SK-N-SH treated with all-trans-retinoic acid at 6 μM for 48 hours (cell line): ENCODE data around the gene FXYD6.

Experiments
- ATAC-seq: fragments of 200-7000 bp; cut with Tn5 transposase; 3 replicates; pipeline ENCODE4 v1.9.1; 2020; ENCODE audit warnings: mild to moderate bottlenecking, moderate library complexity
- BACH2 ChIP-seq: fragments of 250-450 bp; sonication (Bioruptor Pico); IDR thresholded peaks from 2 replicates; pipeline ENCODE4 v1.9.0; 2021; ENCODE audit warnings: mild to moderate bottlenecking, borderline replicate concordance
- ESRRG ChIP-seq: fragments of 250-450 bp; sonication (Bioruptor Pico); IDR thresholded peaks from 2 replicates; pipeline ENCODE4 v1.6.1; 2021; ENCODE audit warnings: mild to moderate bottlenecking
- ISL1 ChIP-seq: fragments of 250-450 bp; sonication (Bioruptor Pico); IDR thresholded peaks from 2 replicates; pipeline ENCODE4 v2.1.2; 2022; ENCODE audit warnings: mild to moderate bottlenecking, moderate library complexity
- PPARA ChIP-seq: fragments of 250-450 bp; sonication (Bioruptor Pico); IDR thresholded peaks from 2 replicates; pipeline ENCODE4 v1.5.0; 2020; ENCODE audit warnings: mild to moderate bottlenecking, borderline replicate concordance
- RARB ChIP-seq: fragments of 250-450 bp; sonication (Bioruptor Pico); IDR thresholded peaks from 2 replicates; pipeline ENCODE4 v1.8.0; 2021; ENCODE audit warnings: mild to moderate bottlenecking, moderate library complexity
- SNAI2 ChIP-seq: fragments of 250-450 bp; sonication (Bioruptor Pico); IDR thresholded peaks from 2 replicates; pipeline ENCODE4 v1.5.0; 2020; ENCODE audit warnings: mild to moderate bottlenecking, moderate library complexity
- TCF4 ChIP-seq: fragments of 250-450 bp; sonication (Bioruptor Pico); IDR thresholded peaks from 2 replicates; pipeline ENCODE4 v1.8.0; 2021; ENCODE audit warnings: mild to moderate bottlenecking, moderate library complexity, borderline replicate concordance
- ZC3H10 ChIP-seq: fragments of 250-450 bp; sonication (Bioruptor Pico); IDR thresholded peaks from 2 replicates; pipeline ENCODE4 v1.5.1; 2021; ENCODE audit warnings: mild to moderate bottlenecking, moderate library complexity
- ZFP3 ChIP-seq: fragments of 250-450 bp; sonication (Bioruptor Pico); IDR thresholded peaks from 2 replicates; pipeline ENCODE4 v1.5.0; 2020; ENCODE audit warnings: mild to moderate bottlenecking, moderate library complexity
- ZFP30 ChIP-seq: fragments of 450-650 bp; formaldehyde crosslinking; IDR thresholded peaks from 2 replicates; pipeline ENCODE4 v1.5.0; 2022; ENCODE audit warnings: mild to moderate bottlenecking, moderate library complexity
- ZNF8 ChIP-seq: fragments of 450-650 bp; formaldehyde crosslinking; IDR thresholded peaks from 2 replicates; pipeline ENCODE4 v1.5.0; 2020; ENCODE audit warnings: mild to moderate bottlenecking, moderate library complexity
- TF ChIP-seq, protein P1 (sequence below): fragments of 250-450 bp; sonication (Bioruptor Pico); IDR thresholded peaks from 2 replicates; pipeline ENCODE4 v1.5.1; 2020; ENCODE audit warnings: low read depth, mild to moderate bottlenecking, moderate library complexity
- TF ChIP-seq, protein P2 (sequence below): fragments of 250-450 bp; sonication (Bioruptor Pico); IDR thresholded peaks from 2 replicates; pipeline ENCODE4 v1.8.0; 2020; ENCODE audit warnings: mild to moderate bottlenecking, moderate library complexity, borderline replicate concordance
- TF ChIP-seq, protein P3 (sequence below): fragments of 250-450 bp; sonication (Bioruptor Pico); IDR thresholded peaks from 2 replicates; pipeline ENCODE4 v1.8.0; 2021; ENCODE audit warnings: low read depth, mild to moderate bottlenecking, moderate library complexity, borderline replicate concordance
- TF ChIP-seq, protein P4 (sequence below): fragments of 250-450 bp; sonication (Bioruptor Pico); IDR thresholded peaks from 2 replicates; pipeline ENCODE4 v1.5.0; 2020; ENCODE audit warnings: mild to moderate bottlenecking, moderate library complexity
- TF ChIP-seq, protein P5 (sequence below): fragments of 250-450 bp; sonication (Bioruptor Pico); IDR thresholded peaks from 2 replicates; pipeline ENCODE4 v1.5.1; 2021; ENCODE audit warnings: mild to moderate bottlenecking, moderate library complexity

The FXYD6 gene

DNA sequence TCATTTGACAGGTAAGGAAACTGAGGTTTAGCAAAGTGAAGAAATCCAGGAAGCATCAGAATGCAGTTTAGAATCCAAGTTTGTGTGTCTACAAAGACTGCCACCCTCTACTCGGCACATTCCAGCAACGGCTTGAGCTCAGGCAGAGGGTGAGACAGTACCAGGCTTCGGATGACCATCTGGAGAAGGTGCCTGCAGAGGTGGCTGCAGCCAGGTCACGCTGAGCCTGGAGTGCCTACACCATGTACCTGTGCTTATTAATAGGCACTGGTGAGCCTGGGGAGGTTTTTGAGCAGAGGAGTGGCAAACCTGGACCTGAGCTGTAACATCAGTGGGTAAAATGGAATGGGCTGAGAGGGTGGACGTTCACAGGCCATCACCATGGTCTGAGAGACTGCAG lies 4.7 kb downstream of the FXYD6 start (continued):
- TF ChIP-seq PPARA (no peak), RARB (CRISPR knock-in tag) (no peak), TCF4 (CRISPR knock-in tag) (no peak), ISL1 (no peak), ZNF8 (CRISPR knock-in tag) (no peak)
- TF ChIP-seq, protein P1, sequence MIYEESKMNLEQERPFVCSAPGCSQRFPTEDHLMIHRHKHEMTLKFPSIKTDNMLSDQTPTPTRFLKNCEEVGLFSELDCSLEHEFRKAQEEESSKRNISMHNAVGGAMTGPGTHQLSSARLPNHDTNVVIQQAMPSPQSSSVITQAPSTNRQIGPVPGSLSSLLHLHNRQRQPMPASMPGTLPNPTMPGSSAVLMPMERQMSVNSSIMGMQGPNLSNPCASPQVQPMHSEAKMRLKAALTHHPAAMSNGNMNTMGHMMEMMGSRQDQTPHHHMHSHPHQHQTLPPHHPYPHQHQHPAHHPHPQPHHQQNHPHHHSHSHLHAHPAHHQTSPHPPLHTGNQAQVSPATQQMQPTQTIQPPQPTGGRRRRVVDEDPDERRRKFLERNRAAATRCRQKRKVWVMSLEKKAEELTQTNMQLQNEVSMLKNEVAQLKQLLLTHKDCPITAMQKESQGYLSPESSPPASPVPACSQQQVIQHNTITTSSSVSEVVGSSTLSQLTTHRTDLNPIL: no peak
- TF ChIP-seq, protein P2, sequence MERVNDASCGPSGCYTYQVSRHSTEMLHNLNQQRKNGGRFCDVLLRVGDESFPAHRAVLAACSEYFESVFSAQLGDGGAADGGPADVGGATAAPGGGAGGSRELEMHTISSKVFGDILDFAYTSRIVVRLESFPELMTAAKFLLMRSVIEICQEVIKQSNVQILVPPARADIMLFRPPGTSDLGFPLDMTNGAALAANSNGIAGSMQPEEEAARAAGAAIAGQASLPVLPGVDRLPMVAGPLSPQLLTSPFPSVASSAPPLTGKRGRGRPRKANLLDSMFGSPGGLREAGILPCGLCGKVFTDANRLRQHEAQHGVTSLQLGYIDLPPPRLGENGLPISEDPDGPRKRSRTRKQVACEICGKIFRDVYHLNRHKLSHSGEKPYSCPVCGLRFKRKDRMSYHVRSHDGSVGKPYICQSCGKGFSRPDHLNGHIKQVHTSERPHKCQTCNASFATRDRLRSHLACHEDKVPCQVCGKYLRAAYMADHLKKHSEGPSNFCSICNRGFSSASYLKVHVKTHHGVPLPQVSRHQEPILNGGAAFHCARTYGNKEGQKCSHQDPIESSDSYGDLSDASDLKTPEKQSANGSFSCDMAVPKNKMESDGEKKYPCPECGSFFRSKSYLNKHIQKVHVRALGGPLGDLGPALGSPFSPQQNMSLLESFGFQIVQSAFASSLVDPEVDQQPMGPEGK (CRISPR knock-in tag): no peak

DNA sequence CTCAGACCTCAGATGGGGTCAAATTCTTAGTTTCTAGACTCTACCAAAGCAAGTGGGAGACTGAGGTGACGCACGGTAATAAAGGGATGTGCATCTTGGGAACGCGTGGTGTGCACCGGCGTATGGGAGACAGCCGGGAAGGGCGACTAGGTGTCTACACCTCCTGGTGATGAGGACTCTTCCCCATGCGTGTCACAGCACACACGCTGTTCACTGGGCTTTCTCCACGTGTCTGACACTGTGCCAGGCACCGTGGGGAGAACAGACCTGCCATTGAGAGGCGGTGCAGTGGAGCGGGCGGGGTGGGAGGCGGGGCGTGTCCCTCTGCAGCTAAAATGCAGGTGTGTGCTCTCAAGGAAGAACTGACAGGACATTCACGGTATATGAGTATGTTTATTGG lies 5.3 kb downstream of the FXYD6 start:
- ATAC-seq: no peak
- TF ChIP-seq, protein P2 (CRISPR knock-in tag): no peak
- TF ChIP-seq ESRRG (CRISPR knock-in tag) (no peak), BACH2 (CRISPR knock-in tag) (no peak), ZFP30 (CRISPR knock-in tag) (no peak), ZC3H10 (no peak), ZFP3 (CRISPR knock-in tag) (no peak), ZNF8 (CRISPR knock-in tag) (no peak), RARB (CRISPR knock-in tag) (no peak), ISL1 (no peak), SNAI2 (CRISPR knock-in tag) (no peak), PPARA (no peak)
- TF ChIP-seq, protein P3, sequence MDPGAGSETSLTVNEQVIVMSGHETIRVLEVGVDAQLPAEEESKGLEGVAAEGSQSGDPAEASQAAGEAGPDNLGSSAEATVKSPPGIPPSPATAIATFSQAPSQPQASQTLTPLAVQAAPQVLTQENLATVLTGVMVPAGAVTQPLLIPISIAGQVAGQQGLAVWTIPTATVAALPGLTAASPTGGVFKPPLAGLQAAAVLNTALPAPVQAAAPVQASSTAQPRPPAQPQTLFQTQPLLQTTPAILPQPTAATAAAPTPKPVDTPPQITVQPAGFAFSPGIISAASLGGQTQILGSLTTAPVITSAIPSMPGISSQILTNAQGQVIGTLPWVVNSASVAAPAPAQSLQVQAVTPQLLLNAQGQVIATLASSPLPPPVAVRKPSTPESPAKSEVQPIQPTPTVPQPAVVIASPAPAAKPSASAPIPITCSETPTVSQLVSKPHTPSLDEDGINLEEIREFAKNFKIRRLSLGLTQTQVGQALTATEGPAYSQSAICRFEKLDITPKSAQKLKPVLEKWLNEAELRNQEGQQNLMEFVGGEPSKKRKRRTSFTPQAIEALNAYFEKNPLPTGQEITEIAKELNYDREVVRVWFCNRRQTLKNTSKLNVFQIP (CRISPR knock-in tag): no peak

DNA sequence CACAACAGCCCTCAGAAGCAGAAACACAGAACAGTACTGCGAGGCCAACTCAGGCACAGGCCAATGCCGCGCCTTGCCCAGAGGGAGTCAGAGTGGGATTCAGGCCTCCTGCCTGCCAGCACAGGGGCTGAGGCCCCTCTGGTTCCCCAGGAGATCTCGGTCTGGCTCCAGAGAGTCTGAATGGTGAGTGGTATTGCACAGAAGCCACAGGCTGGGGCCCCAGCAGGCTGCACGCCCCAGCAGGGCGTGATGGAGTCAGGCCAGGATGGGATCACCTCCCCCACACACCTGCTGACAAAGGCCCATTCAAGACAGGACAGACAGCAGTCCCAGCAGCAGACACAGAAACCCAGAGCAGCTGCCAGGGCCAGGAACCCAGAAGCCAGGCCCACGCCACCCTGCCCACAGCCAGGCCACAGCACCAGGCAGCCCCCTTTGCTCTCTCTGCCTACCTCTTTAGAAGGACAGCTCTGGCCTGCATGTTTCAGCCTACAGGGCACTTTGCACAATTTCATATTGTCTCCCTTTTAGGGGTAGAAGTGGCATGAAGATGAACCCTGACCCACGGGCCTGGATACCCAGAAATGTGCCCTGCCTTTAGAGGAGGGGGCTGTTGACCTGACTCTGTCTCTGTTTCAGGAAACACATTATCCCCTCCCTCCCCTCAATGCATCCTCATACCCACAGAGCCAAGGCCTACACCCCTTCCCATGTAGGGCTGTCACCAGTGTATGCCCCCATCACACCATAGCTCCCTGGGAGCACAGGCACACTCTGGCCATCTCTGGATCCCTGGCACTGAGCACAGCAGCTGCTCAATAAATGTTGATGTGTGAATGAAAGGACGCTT lies 6.1 kb downstream of the FXYD6 start:
- no peak; the same call in 2 of the 3 replicates for ATAC-seq
- TF ChIP-seq, protein P3 (CRISPR knock-in tag): no peak
- TF ChIP-seq, protein P4, sequence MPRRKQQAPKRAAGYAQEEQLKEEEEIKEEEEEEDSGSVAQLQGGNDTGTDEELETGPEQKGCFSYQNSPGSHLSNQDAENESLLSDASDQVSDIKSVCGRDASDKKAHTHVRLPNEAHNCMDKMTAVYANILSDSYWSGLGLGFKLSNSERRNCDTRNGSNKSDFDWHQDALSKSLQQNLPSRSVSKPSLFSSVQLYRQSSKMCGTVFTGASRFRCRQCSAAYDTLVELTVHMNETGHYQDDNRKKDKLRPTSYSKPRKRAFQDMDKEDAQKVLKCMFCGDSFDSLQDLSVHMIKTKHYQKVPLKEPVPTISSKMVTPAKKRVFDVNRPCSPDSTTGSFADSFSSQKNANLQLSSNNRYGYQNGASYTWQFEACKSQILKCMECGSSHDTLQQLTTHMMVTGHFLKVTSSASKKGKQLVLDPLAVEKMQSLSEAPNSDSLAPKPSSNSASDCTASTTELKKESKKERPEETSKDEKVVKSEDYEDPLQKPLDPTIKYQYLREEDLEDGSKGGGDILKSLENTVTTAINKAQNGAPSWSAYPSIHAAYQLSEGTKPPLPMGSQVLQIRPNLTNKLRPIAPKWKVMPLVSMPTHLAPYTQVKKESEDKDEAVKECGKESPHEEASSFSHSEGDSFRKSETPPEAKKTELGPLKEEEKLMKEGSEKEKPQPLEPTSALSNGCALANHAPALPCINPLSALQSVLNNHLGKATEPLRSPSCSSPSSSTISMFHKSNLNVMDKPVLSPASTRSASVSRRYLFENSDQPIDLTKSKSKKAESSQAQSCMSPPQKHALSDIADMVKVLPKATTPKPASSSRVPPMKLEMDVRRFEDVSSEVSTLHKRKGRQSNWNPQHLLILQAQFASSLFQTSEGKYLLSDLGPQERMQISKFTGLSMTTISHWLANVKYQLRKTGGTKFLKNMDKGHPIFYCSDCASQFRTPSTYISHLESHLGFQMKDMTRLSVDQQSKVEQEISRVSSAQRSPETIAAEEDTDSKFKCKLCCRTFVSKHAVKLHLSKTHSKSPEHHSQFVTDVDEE: no peak
- TF ChIP-seq ZC3H10: no peak
- TF ChIP-seq ZNF8 (CRISPR knock-in tag): no peak
- TF ChIP-seq, protein P5, sequence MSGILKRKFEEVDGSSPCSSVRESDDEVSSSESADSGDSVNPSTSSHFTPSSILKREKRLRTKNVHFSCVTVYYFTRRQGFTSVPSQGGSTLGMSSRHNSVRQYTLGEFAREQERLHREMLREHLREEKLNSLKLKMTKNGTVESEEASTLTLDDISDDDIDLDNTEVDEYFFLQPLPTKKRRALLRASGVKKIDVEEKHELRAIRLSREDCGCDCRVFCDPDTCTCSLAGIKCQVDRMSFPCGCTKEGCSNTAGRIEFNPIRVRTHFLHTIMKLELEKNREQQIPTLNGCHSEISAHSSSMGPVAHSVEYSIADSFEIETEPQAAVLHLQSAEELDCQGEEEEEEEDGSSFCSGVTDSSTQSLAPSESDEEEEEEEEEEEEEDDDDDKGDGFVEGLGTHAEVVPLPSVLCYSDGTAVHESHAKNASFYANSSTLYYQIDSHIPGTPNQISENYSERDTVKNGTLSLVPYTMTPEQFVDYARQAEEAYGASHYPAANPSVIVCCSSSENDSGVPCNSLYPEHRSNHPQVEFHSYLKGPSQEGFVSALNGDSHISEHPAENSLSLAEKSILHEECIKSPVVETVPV (CRISPR knock-in tag): no peak
